Left ventricle myocardium inferior (tissue), 1 donor: Measurements from ENCODE around the gene IRF9. TPM values are rescaled to one million over a fixed set of nuclear protein-coding genes. Genes with fewer than 3 reads are reported as not detected.

Experiments
- DNase-seq: peaks from one replicate; pipeline ENCODE4 v3.0.0-alpha.2; 2020
- H3K27ac ChIP-seq: fragments of 200-600 bp; replicated peaks from 2 replicates; pipeline ENCODE4 v1.8.0; 2021
- H3K27me3 ChIP-seq: fragments of 200-600 bp; 2 replicates; pipeline ENCODE4 v1.8.0; 2021; ENCODE audit warnings: low read depth
- H3K36me3 ChIP-seq: fragments of 200-600 bp; 2 replicates; pipeline ENCODE4 v1.8.0; 2021
- H3K4me1 ChIP-seq: fragments of 200-600 bp; 2 replicates; pipeline ENCODE4 v1.8.0; 2021
- H3K4me3 ChIP-seq: fragments of 200-600 bp; 2 replicates; pipeline ENCODE4 v1.8.0; 2021; ENCODE audit warnings: mild to moderate bottlenecking, moderate library complexity
- H3K9me3 ChIP-seq: fragments of 200-600 bp; replicated peaks from 2 replicates; pipeline ENCODE4 v1.8.0; 2021
- CTCF ChIP-seq: fragments of 200-600 bp; IDR thresholded peaks from 2 replicates; pipeline ENCODE4 v1.8.0; 2021; ENCODE audit warnings: antibody characterized with exemption, mild to moderate bottlenecking, borderline replicate concordance
- intact Hi-C: fragments of 100-400 bp; cut with micrococcal nuclease; formaldehyde crosslinking; loops from one replicate; pipeline ENCODE4 v1.11.0; 2022
- total RNA-seq: library from RNA; stranded (reverse); fragmentation: NEBNext Ultra II Directional; extraction: Animal tissue kit (Norgen Biotek cat#: 25700); gene quantifications from one replicate; pipeline ENCODE4 v1.2.1, GENCODE V29; 2021
- donor health status: DM: no; HTN: yes; CAD: no; lungs with severe emphysema.

The IRF9 gene
- total RNA-seq, 1 donor from 2014 or later = 24.0 TPM

GRCh38 chr14:24181371-24182077 is 20.5 kb downstream of the IRF9 start:
- TF ChIP-seq CTCF = no peak
- no peak for DNase-seq
- H3K27ac ChIP-seq = no peak overlapping the region
- H3K9me3 ChIP-seq = no peaks in the 10 kb centered on the region
- H3K4me3 ChIP-seq = no peak overlapping the region
- H3K4me1 ChIP-seq = peaks cover 17% of the 10 kb centered on the region
- H3K36me3 ChIP-seq = peaks cover 88% of the 10 kb centered on the region
- intact Hi-C loops = no loop called here
- H3K27me3 ChIP-seq = no peaks in the 10 kb centered on the region

- H3K4me3 ChIP-seq = no peak overlapping the region
- intact Hi-C loops = no loop called here
- TF ChIP-seq CTCF = no peak
- no peak overlapping the region for H3K27ac ChIP-seq
- no peak for DNase-seq
- H3K36me3 ChIP-seq = peaks cover 84% of the 10 kb centered on the region
- no peaks in the 10 kb centered on the region for H3K9me3 ChIP-seq
- H3K4me1 ChIP-seq = peaks cover 18% of the 10 kb centered on the region
- no peaks in the 10 kb centered on the region for H3K27me3 ChIP-seq
Observed at GRCh38 chr14:24182110-24182882, 21.2 kb downstream of the IRF9 start.

GRCh38 chr14:24183014-24183481 is 22.0 kb downstream of the IRF9 start:
- no peaks in the 10 kb centered on the region for H3K9me3 ChIP-seq
- no peak for DNase-seq
- peaks cover 25% of the 10 kb centered on the region for H3K4me1 ChIP-seq
- TF ChIP-seq CTCF = no peak
- no peak overlapping the region for H3K27ac ChIP-seq
- no peaks in the 10 kb centered on the region for H3K27me3 ChIP-seq
- H3K4me3 ChIP-seq = no peak overlapping the region
- H3K36me3 ChIP-seq = peaks cover 76% of the 10 kb centered on the region
- intact Hi-C loops = no loop called here

- H3K27ac ChIP-seq = no peak overlapping the region
- H3K9me3 ChIP-seq = no peaks in the 10 kb centered on the region
- intact Hi-C loops = no loop called here
- no peaks in the 10 kb centered on the region for H3K27me3 ChIP-seq
- peaks cover 36% of the 10 kb centered on the region for H3K4me1 ChIP-seq
- H3K4me3 ChIP-seq = no peak overlapping the region
- DNase-seq = no peak
- peaks cover 68% of the 10 kb centered on the region for H3K36me3 ChIP-seq
- no peak for TF ChIP-seq CTCF
Observed at GRCh38 chr14:24184104-24184970, 23.3 kb downstream of the IRF9 start.

GRCh38 chr14:24185026-24185425 is 24.0 kb downstream of the IRF9 start:
- Histone ChIP-seq H3K36me3 (peaks cover 65% of the 10 kb centered on the region), H3K9me3 (no peaks in the 10 kb centered on the region), H3K27ac (no peak overlapping the region), H3K4me1 (peaks cover 30% of the 10 kb centered on the region), H3K4me3 (no peak overlapping the region), H3K27me3 (no peaks in the 10 kb centered on the region)
- DNase-seq = no peak
- no peak for TF ChIP-seq CTCF
- intact Hi-C loops = no loop called here
